Measurements from ENCODE around the gene ZFAND2A.
"Not testable (repeated sequence)": the region's sequence is repeated elsewhere in the genome, so short reads cannot be mapped to it uniquely, and the experiment has no call there.

The ZFAND2A gene

DNA sequence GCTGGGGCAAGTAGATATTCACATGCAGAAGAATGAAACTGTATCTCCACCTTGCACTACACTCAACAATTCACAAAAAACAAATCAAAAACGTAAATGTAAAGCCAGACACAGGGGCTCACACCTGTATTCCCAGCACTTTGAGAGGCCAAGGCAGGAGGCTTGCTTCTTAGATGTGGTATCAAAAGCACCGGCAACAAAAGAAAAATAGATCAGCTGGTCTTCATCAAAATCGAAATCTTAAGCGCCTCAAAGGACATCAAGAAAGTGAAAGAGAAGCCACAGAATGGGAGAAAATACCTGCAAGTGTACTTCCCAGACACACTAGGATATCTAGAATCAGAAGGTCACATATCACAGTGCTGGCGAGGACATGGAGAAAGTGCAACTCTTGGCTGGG, 40.8 kb downstream of the ZFAND2A start:
- POLR2A ChIA-PET: no interaction called here
- no peak overlapping the region for H3K27ac ChIP-seq (ENCODE audit: extremely low read depth, low read depth, low read length)
- peaks cover 0 to 3% of the 10 kb centered on the region in 2 experiments; a peak in 1 of 3 replicates for H3K36me3 ChIP-seq (ENCODE audit: control insufficient read depth in 2 of 2, insufficient read depth in 1 of 2, low read length in 2 of 2)
- H3K4me1 ChIP-seq (ENCODE audit: control insufficient read depth, insufficient read depth, low read length): no peaks in the 10 kb centered on the region
- H3K4me3 ChIP-seq (ENCODE audit: low read depth, low read length): no peak overlapping the region
- TF ChIP-seq ZNF510 (tag by site-specific recombination; IDR thresholded peaks at IDR 0.05; ENCODE audit: insufficient replicate concordance) (no peak), SP3 (tag by site-specific recombination; IDR thresholded peaks at IDR 0.05) (no peak), ZNF433 (tag by site-specific recombination; IDR thresholded peaks at IDR 0.05; ENCODE audit: low read depth) (no peak), ZNF121 (tag by site-specific recombination; IDR thresholded peaks at IDR 0.05) (no peak), MYNN (tag by site-specific recombination; IDR thresholded peaks at IDR 0.05; ENCODE audit: borderline replicate concordance) (no peak), ZNF391 (tag by site-specific recombination; IDR thresholded peaks at IDR 0.05; ENCODE audit: borderline replicate concordance, low read depth) (no peak), ZNF10 (tag by site-specific recombination; IDR thresholded peaks at IDR 0.05) (no peak)
- TF ChIP-seq, protein P1, sequence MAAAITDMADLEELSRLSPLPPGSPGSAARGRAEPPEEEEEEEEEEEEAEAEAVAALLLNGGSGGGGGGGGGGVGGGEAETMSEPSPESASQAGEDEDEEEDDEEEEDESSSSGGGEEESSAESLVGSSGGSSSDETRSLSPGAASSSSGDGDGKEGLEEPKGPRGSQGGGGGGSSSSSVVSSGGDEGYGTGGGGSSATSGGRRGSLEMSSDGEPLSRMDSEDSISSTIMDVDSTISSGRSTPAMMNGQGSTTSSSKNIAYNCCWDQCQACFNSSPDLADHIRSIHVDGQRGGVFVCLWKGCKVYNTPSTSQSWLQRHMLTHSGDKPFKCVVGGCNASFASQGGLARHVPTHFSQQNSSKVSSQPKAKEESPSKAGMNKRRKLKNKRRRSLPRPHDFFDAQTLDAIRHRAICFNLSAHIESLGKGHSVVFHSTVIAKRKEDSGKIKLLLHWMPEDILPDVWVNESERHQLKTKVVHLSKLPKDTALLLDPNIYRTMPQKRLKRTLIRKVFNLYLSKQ (tag by site-specific recombination; IDR thresholded peaks at IDR 0.05; ENCODE audit: borderline replicate concordance): no peak
- CTCF ChIA-PET: interaction anchor here (1.1 kb wide), 1 partner anchor 28 kb away, joined by 3 read pairs; no protein-coding TSS in a partner anchor
- H3K9me3 ChIP-seq (ENCODE audit: control insufficient read depth, insufficient read depth, low read depth, low read length): no peaks in the 10 kb centered on the region

DNA sequence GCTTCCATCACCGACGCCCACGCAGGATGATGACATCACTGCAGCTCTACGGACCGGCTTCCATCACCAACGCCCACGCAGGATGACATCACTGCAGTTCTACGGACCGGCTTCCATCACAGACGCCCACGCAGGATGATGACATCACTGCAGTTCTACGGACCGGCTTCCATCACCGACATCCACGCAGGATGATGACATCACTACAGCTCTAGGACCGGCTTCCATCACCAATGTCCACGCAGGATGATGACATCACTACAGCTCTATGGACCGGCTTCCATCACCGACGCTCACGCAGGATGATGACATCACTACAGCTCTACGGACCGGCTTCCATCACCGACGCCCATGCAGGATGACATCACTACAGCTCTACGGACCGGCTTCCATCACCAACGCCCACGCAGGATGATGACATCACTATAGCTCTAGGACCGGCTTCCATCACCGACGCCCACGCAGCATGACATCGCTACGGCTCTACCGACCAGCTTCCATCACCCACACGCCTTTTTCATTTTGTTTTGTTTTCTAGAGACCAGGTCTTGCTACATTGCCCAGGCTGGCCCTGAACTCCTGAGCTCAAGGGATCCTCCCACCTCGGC, 42.6 kb downstream of the ZFAND2A start:
- Histone ChIP-seq H3K9me3 (ENCODE audit: control insufficient read depth, insufficient read depth, low read depth, low read length) (no peaks in the 10 kb centered on the region), H3K27ac (ENCODE audit: extremely low read depth, low read depth, low read length) (no peak overlapping the region), H3K4me3 (ENCODE audit: low read depth, low read length) (no peak overlapping the region), H3K4me1 (ENCODE audit: control insufficient read depth, insufficient read depth, low read length) (no peaks in the 10 kb centered on the region), H3K36me3 (ENCODE audit: control insufficient read depth in 2 of 2, insufficient read depth in 1 of 2, low read length in 2 of 2) (peaks cover 0 to 3% of the 10 kb centered on the region in 2 experiments; a peak in 1 of 3 replicates)
- POLR2A ChIA-PET: no interaction called here
- CTCF ChIA-PET: interaction anchor here (0.6 to 1.2 kb wide), 2 partner anchors 72 to 101 kb away, joined by 3 read pairs; no protein-coding TSS in a partner anchor
- TF ChIP-seq ZFHX2 (tag by site-specific recombination; conservative IDR thresholded peaks at IDR 0.05): peak; percentile 54
- no peak for TF ChIP-seq ZSCAN4 (tag by site-specific recombination; IDR thresholded peaks at IDR 0.05)
- TF ChIP-seq EGR2 (tag by site-specific recombination; IDR thresholded peaks at IDR 0.05; ENCODE audit: low read depth): 0 out of 2 replicates have a peak, but pooled peaks have one; percentile 7
- peak; percentile 62; the same call in 1 of the 2 replicates for TF ChIP-seq ZNF629 (tag by site-specific recombination; IDR thresholded peaks at IDR 0.05)
- TF ChIP-seq ZNF350 (tag by site-specific recombination; IDR thresholded peaks at IDR 0.05): no peak
- peak; percentile 80 for TF ChIP-seq ATF2 (tag by site-specific recombination; IDR thresholded peaks at IDR 0.05; ENCODE audit: low read depth)

- H3K4me3 ChIP-seq (ENCODE audit: low read depth, low read length); H3K36me3 ChIP-seq (ENCODE audit: control insufficient read depth in 2 of 2, insufficient read depth in 1 of 2, low read length in 2 of 2); H3K4me1 ChIP-seq (ENCODE audit: control insufficient read depth, insufficient read depth, low read length); CTCF ChIA-PET; POLR2A ChIA-PET; H3K9me3 ChIP-seq (ENCODE audit: control insufficient read depth, insufficient read depth, low read depth, low read length); H3K27ac ChIP-seq (ENCODE audit: extremely low read depth, low read depth, low read length): not testable (repeated sequence)
- peak; percentile 61; the same call in 1 of the 2 replicates for TF ChIP-seq ATF2 (tag by site-specific recombination; IDR thresholded peaks at IDR 0.05; ENCODE audit: low read depth)
These were observed 43.5 kb downstream of the ZFAND2A start for GRCh38 chr7:1116383-1117008.
